H1 (cell line): ENCODE measurements around the gene TUT1. TPM values are rescaled to one million over a fixed set of nuclear protein-coding genes. Genes with fewer than 3 reads are reported as not detected.

Experiments used
- CTCF ChIA-PET: fragments of 300-600 bp; sonication (Branson Sonifier 250); formaldehyde crosslinking; loops from one replicate; lab custom pipeline; 2021; ENCODE audit not compliant: partially characterized antibody; lab: Charles Lee
- POLR2A ChIA-PET: fragments of 300-600 bp; sonication (Branson Sonifier 250); formaldehyde crosslinking; loops from one replicate; lab custom pipeline; 2021; ENCODE audit warnings: inconsistent platforms; ENCODE audit not compliant: partially characterized antibody; lab: Charles Lee
- DNase-seq, 2 experiments: peaks; one replicate each; pipeline versions ENCODE4 v3.0.0 to v3.0.0-alpha.2; 2010 to 2022; ENCODE audit warnings: low spot score in 2 of 2, low read depth in 1 of 2, mixed read lengths in 1 of 2
- FAIRE-seq: peaks from 2 replicates; lab custom pipeline; 2011; peaks lifted over from hg19 to GRCh38; lab: Jason Lieb, UNC
- H2AFZ ChIP-seq: 2 replicates; pipeline ENCODE4 v1.8.1; 2012; ENCODE audit warnings: low read length, inconsistent platforms
- H2AK5ac ChIP-seq: 2 replicates; pipeline ENCODE4 v1.6.1; 2013; ENCODE audit warnings: low read depth, low read length
- H2BK120ac ChIP-seq: replicated peaks from 2 replicates; pipeline ENCODE3; 2013; ENCODE audit warnings: low read depth, low read length, inconsistent platforms
- H2BK12ac ChIP-seq: 2 replicates; pipeline ENCODE4 v1.6.1; 2013; ENCODE audit warnings: low read depth, low read length
- H2BK15ac ChIP-seq: 2 replicates; pipeline ENCODE4 v1.6.1; 2013; ENCODE audit warnings: low read length
- H2BK20ac ChIP-seq: 2 replicates; pipeline ENCODE4 v1.6.1; 2013; ENCODE audit warnings: low read length
- H2BK5ac ChIP-seq: 2 replicates; pipeline ENCODE4 v1.6.1; 2013; ENCODE audit warnings: low read depth, low read length
- H3K14ac ChIP-seq: 2 replicates; pipeline ENCODE4 v1.6.1; 2013; ENCODE audit warnings: inconsistent platforms; ENCODE audit not compliant: insufficient read length
- H3K18ac ChIP-seq: 2 replicates; pipeline ENCODE4 v1.6.1; 2013; ENCODE audit warnings: low read length; ENCODE audit errors: extremely low read depth
- H3K23ac ChIP-seq: 2 replicates; pipeline ENCODE4 v1.6.1; 2013; ENCODE audit warnings: inconsistent platforms; ENCODE audit not compliant: insufficient read length
- H3K23me2 ChIP-seq: 2 replicates; pipeline ENCODE4 v1.6.1; 2013; ENCODE audit warnings: low read depth, low read length
- H3K27ac ChIP-seq: 2 replicates; pipeline ENCODE4 v1.6.1; 2011; ENCODE audit warnings: low read depth, low read length, inconsistent platforms
- H3K27me3 ChIP-seq, 4 experiments: replicated peaks in 1 of 4; 1 replicate in 1 of 4; 2 replicates in 3 of 4; pipeline versions ENCODE4 v1.6.1 to v1.8.1; 2011 to 2013; ENCODE audit warnings: low read length in 3 of 4, mild to moderate bottlenecking in 3 of 4, inconsistent platforms in 2 of 4, mixed read lengths in 2 of 4, moderate library complexity in 1 of 4; ENCODE audit not compliant: control insufficient read depth in 3 of 4, insufficient read depth in 3 of 4; ENCODE audit errors: extremely low read depth in 1 of 4
- H3K36me3 ChIP-seq, 4 experiments: 2 replicates each; pipeline versions ENCODE4 v1.6.1 to v1.8.1; 2011 to 2013; ENCODE audit warnings: mild to moderate bottlenecking in 4 of 4, low read length in 3 of 4, moderate library complexity in 2 of 4, control low read depth in 1 of 4, inconsistent platforms in 1 of 4; ENCODE audit not compliant: insufficient read depth in 4 of 4, control insufficient read depth in 2 of 4
- H3K4ac ChIP-seq: replicated peaks from 2 replicates; pipeline ENCODE3; 2013; ENCODE audit warnings: low read length, low read depth, mixed read lengths, inconsistent platforms; ENCODE audit not compliant: insufficient read length
- H3K4me1 ChIP-seq, 4 experiments: replicated peaks in 1 of 4; 1 replicate in 1 of 4; 2 replicates in 3 of 4; pipeline versions ENCODE4 v1.6.1 to v1.8.1; 2011 to 2013; ENCODE audit warnings: low read length in 3 of 4, inconsistent platforms in 2 of 4, mixed read lengths in 1 of 4; ENCODE audit not compliant: insufficient read depth in 4 of 4, control insufficient read depth in 3 of 4
- H3K4me2 ChIP-seq, 2 experiments: 2 replicates each; pipeline versions ENCODE4 v1.6.1 to v1.8.1; 2011 to 2013; ENCODE audit warnings: low read depth in 2 of 2, low read length in 2 of 2, control low read depth in 1 of 2, inconsistent platforms in 1 of 2, mild to moderate bottlenecking in 1 of 2; ENCODE audit not compliant: insufficient read depth in 1 of 2
- H3K4me3 ChIP-seq, 4 experiments: fragments of 200-600, 300-600 bp in 1 of 4; sonication (generic), shearing (Covaris generic), sonication (Bioruptor Twin) in 1 of 4; 2 replicates each; pipeline versions ENCODE4 v1.5.1 to v1.8.1; 2011 to 2016; ENCODE audit warnings: low read length in 4 of 4, low read depth in 3 of 4, control low read depth in 2 of 4, inconsistent platforms in 2 of 4, mild to moderate bottlenecking in 2 of 4, mixed read lengths in 1 of 4, moderate library complexity in 1 of 4; ENCODE audit not compliant: insufficient read depth in 2 of 4; ENCODE audit errors: extremely low read depth in 1 of 4
- H3K56ac ChIP-seq: replicated peaks from 2 replicates; pipeline ENCODE3; 2013; ENCODE audit warnings: low read depth, mild to moderate bottlenecking, mixed read lengths, low read length, inconsistent platforms; ENCODE audit not compliant: insufficient read length
- H3K79me1 ChIP-seq: 2 replicates; pipeline ENCODE4 v1.6.1; 2013; ENCODE audit warnings: low read depth, low read length, control low read depth
- H3K79me2 ChIP-seq, 2 experiments: 2 replicates each; pipeline versions ENCODE4 v1.6.1 to v1.8.1; 2012 to 2013; ENCODE audit warnings: low read length in 2 of 2, mild to moderate bottlenecking in 2 of 2, inconsistent platforms in 1 of 2; ENCODE audit not compliant: insufficient read depth in 2 of 2, control insufficient read depth in 1 of 2
- H3K9ac ChIP-seq, 4 experiments: replicated peaks in 1 of 4; 1 replicate in 1 of 4; 2 replicates in 3 of 4; pipeline versions ENCODE4 v1.6.1 to v1.8.1; 2011 to 2013; ENCODE audit warnings: low read depth in 3 of 4, low read length in 3 of 4, control low read depth in 2 of 4, mild to moderate bottlenecking in 2 of 4, moderate library complexity in 2 of 4, inconsistent platforms in 1 of 4; ENCODE audit errors: extremely low read depth in 1 of 4
- H3K9me3 ChIP-seq, 2 experiments: 2 replicates each; pipeline versions ENCODE4 v1.6.1 to v1.8.1; 2012 to 2013; ENCODE audit warnings: mild to moderate bottlenecking in 2 of 2, moderate library complexity in 2 of 2, control low read depth in 1 of 2, inconsistent platforms in 1 of 2, low read depth in 1 of 2, low read length in 1 of 2, mixed read lengths in 1 of 2; ENCODE audit not compliant: insufficient read depth in 2 of 2
- H4K20me1 ChIP-seq, 2 experiments: replicated peaks in 1 of 2; 2 replicates each; pipeline versions ENCODE3 to v1.8.1; 2011 to 2013; ENCODE audit warnings: inconsistent platforms in 2 of 2, low read length in 2 of 2, mild to moderate bottlenecking in 1 of 2; ENCODE audit not compliant: insufficient read depth in 2 of 2, control insufficient read depth in 1 of 2
- H4K5ac ChIP-seq: 2 replicates; pipeline ENCODE4 v1.6.1; 2013; ENCODE audit warnings: low read length, low read depth, mixed read lengths, inconsistent platforms; ENCODE audit not compliant: insufficient read length
- H4K8ac ChIP-seq: 2 replicates; pipeline ENCODE4 v1.8.0; 2013; ENCODE audit warnings: mild to moderate bottlenecking, moderate library complexity, low read length, inconsistent platforms; ENCODE audit not compliant: insufficient read depth; ENCODE audit errors: extremely low read depth
- H4K91ac ChIP-seq: replicated peaks from 2 replicates; pipeline ENCODE3; 2013; ENCODE audit warnings: low read length, mixed read lengths, inconsistent platforms; ENCODE audit not compliant: insufficient read length
- ASH2L ChIP-seq: fragments of 200-600, 300-600 bp; sonication (generic); IDR thresholded peaks from one replicate; pipeline ENCODE4 v1.7.1; 2017; ENCODE audit warnings: low read length
- CHD2 ChIP-seq: IDR thresholded peaks from 2 replicates; pipeline ENCODE4 v1.6.1; 2012; ENCODE audit warnings: low read length, improper control_type of control experiment
- EGR1 ChIP-seq: IDR thresholded peaks from 2 replicates; pipeline ENCODE4 v1.6.1; 2011; ENCODE audit warnings: low read depth, low read length, borderline replicate concordance
- EZH2 ChIP-seq: fragments of 200-600 bp; sonication (generic); IDR thresholded peaks from 2 replicates; pipeline ENCODE4 v1.7.1; 2012; ENCODE audit warnings: low read depth, mild to moderate bottlenecking, moderate library complexity, low read length, inconsistent platforms; ENCODE audit not compliant: severe bottlenecking
- KDM4A ChIP-seq: IDR thresholded peaks from one replicate; pipeline ENCODE4 v1.7.1; 2012; ENCODE audit warnings: low read depth, mild to moderate bottlenecking, moderate library complexity, low read length, inconsistent platforms; ENCODE audit not compliant: severe bottlenecking
- MAFK ChIP-seq: IDR thresholded peaks from 2 replicates; pipeline ENCODE4 v1.6.1; 2012; ENCODE audit warnings: low read depth, mild to moderate bottlenecking, improper control_type of control experiment, low read length
- PHF8 ChIP-seq: fragments of 200-600 bp; sonication (generic); conservative IDR thresholded peaks from 2 replicates; pipeline ENCODE4 v1.7.1; 2012; ENCODE audit warnings: low read depth, mild to moderate bottlenecking, inconsistent platforms, low read length, moderate library complexity
- SIX5 ChIP-seq: IDR thresholded peaks from 2 replicates; pipeline ENCODE4 v1.6.1; 2011; ENCODE audit warnings: mild to moderate bottlenecking, low read depth, low read length
- SP1 ChIP-seq: IDR thresholded peaks from 2 replicates; pipeline ENCODE4 v1.6.1; 2011; ENCODE audit warnings: low read depth, low read length
- TEAD4 ChIP-seq: IDR thresholded peaks from 2 replicates; pipeline ENCODE4 v1.6.1; 2012; ENCODE audit warnings: low read depth, low read length, inconsistent platforms, mixed read lengths
- ZNF274 ChIP-seq: IDR thresholded peaks from 2 replicates; pipeline ENCODE4 v1.7.0; 2012; ENCODE audit warnings: low read length, borderline replicate concordance; ENCODE audit errors: extremely low read depth
- WGBS, 2 experiments: shearing (Covaris generic) in 1 of 2; methylation state at CpG; one replicate each; pipeline versions ENCODE4 v1.1.6 to v1.1.7; 2013 to 2015; ENCODE audit warnings: low lambda C conversion rate in 2 of 2, mixed read lengths in 2 of 2, inconsistent platforms in 1 of 2, low coverage in 1 of 2, missing lambda C conversion rate in 1 of 2; ENCODE audit not compliant: insufficient replicate concordance in 2 of 2, insufficient coverage in 1 of 2, insufficient read length in 1 of 2; ENCODE audit errors: extremely low coverage in 1 of 2, missing lambda C conversion rate in 1 of 2; 5-methylcytosine and 5-hydroxymethylcytosine counted together
- polyA plus RNA-seq, 7 experiments: library from polyadenylated mRNA; depleted of rRNA in 3 of 7; stranded (reverse) in 5 of 7; unstranded in 2 of 7; fragments of >200 nt in 5 of 7; fragments of 200-250 nt in 2 of 7; gene quantifications; 1 replicate in 5 of 7; 2 replicates in 1 of 7; 4 replicates in 1 of 7; pipeline versions ENCODE4 v1.2.1 to v1.2.3, GENCODE V29; 2011 to 2013; ENCODE audit warnings: missing spikeins in 2 of 7, mixed read lengths in 2 of 7
- total RNA-seq: library from RNA; stranded (reverse); fragmentation: NEBNext Ultra II Directional; extraction: Animal tissue kit (Norgen Biotek cat#: 25700); gene quantifications from 2 replicates; pipeline ENCODE4 v1.2.1, GENCODE V29; 2021

The TUT1 gene
- total and polyA plus RNA-seq, 2 of the 8 experiments (the other 6 are each of a cell fraction or from before 2014, with no cell fraction given): 17.8 to 24.6 TPM

DNA sequence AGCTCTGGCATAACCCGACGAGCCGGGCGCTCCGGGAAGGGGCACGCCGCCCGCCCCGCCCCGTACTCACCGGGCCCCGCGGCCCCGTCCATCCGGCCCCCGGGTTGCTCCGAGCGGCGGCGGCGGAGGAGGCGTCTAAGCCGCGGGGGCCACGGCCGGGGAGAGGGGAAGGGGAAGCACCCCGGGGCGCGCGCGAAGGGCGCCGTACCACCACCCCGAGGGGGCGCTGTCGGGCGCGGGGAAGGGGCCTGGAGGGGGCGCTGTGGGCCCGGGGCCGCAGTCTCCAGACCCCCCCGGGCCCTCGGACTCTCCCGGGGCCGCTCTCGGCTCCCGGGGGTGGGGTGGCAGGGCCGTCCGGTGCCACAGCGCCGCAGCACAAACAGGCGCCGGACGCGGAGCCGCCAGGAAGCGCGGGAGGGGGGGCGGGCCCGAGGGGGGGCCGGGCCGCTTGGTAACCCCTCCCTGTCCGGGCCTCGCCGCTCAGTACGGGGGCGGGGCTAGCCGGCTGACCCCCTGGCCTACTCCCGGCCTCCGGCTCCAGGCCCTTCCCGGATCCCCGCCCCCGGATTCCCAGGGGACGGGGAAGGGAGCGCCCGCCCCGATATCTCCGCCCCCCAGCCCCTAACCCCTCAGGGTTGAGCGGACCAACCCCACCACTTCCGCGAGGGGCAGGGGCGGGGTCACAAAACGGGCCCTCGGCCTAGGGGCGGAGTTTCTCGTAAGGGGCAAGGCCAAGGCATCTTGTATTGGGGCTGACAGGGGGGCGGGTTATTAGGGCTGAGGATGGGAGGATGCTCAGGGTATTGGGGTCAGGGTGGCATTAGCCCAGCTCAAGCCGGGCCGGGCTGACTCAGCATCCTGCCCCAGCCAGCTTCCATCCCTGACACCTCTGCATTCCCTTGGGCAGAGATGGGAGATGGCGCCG lies 21.3 kb upstream of the TUT1 start, which contains the start of the genes EML3 and ROM1:
Gene EML3, minus strand, starts transcription at position 410 of the 925 bp plus-strand sequence. Its CDS starts 318 bp downstream, at position 92.
Gene ROM1, plus strand, starts transcription at position 892 of the 925 bp plus-strand sequence. Its CDS starts 25 bp downstream, at position 917.
- Histone ChIP-seq H4K91ac (peak within 1 kb of the TSS; percentile 71), H3K4ac (no peak within 1 kb of the TSS), H3K36me3 (no peaks in the 10 kb centered on the region; a peak in 2 of 8 replicates), H3K27me3 (peaks cover 0 to 3% (median 2%) of the 10 kb centered on the region in 4 experiments; a peak in 1 of 7 replicates), H2BK120ac (no peak within 1 kb of the TSS), H3K9ac (no peak within 1 kb of the TSS; a peak in 1 of 7 replicates), H4K5ac (peak within 1 kb of the TSS; percentile 15), H3K4me1 (peaks cover 0 to 19% (median 12%) of the 10 kb centered on the region in 4 experiments; a peak in 6 of 7 replicates), H3K79me1 (no peaks in the 10 kb centered on the region), H3K23ac (no peak within 1 kb of the TSS), H2BK12ac (0 out of 2 replicates have a peak within 1 kb of the TSS, but pooled peaks have one; percentile 39), H3K56ac (peak within 1 kb of the TSS; percentile 17), H3K4me2 (peak within 1 kb of the TSS; percentile 89 to 91), H3K9me3 (no peaks in the 10 kb centered on the region), H3K18ac (peak within 1 kb of the TSS; percentile 83), H3K4me3 (peak within 1 kb of the TSS; percentile 48 to 73 (median 58)), H2AFZ (peak within 1 kb of the TSS; percentile 86), H4K20me1 (no peaks in the 10 kb centered on the region), H4K8ac (peak within 1 kb of the TSS; percentile 45), H3K23me2 (peaks cover 9% of the 10 kb centered on the region; the same call in 1 of the 2 replicates), H2AK5ac (no peak within 1 kb of the TSS), H3K27ac (no peak within 1 kb of the TSS), H3K79me2 (no peaks in the 10 kb centered on the region), H2BK20ac (no peak within 1 kb of the TSS), H2BK5ac (peak within 1 kb of the TSS; percentile 71; the same call in 1 of the 2 replicates), H3K14ac (no peak within 1 kb of the TSS), H2BK15ac (0 out of 2 replicates have a peak within 1 kb of the TSS, but pooled peaks have one; percentile 88)
- ChIA-PET CTCF (interaction anchor here (0.7 to 10.2 kb wide), 22 partner anchors 8 to 188 kb away, joined by 3 to 97 read pairs (median 4); partner anchors contain the start of genes B3GAT3, C11orf98, CSKMT and EEF1G), POLR2A (interaction anchor here (0.9 to 15.8 kb wide), 16 partner anchors 8 to 243 kb away, joined by 3 to 235 read pairs (median 6); partner anchors contain the start of genes B3GAT3, BSCL2, C11orf98 and CSKMT)
- WGBS, 2 experiments: 13% methylated on average over 18 of the region's 91 CpGs; no CpG with 5 or more reads in 1 of the 2 experiments
- FAIRE-seq: no peak
- peak; percentile 85 to 94 for DNase-seq
- TF ChIP-seq ZNF274 (no peak), KDM4A (peak; percentile 37), ASH2L (no peak), SP1 (no peak), MAFK (peak; percentile 39; the same call in 1 of the 2 replicates), CHD2 (no peak), EZH2 (no peak), SIX5 (no peak), EGR1 (peak; percentile 80; the same call in 1 of the 2 replicates), PHF8 (no peak), TEAD4 (no peak)
